ENCODE results near the gene ARID4B. TPM values are rescaled to one million over a fixed set of nuclear protein-coding genes. Genes with fewer than 3 reads are reported as not detected.
"Not testable (repeated sequence)": the region's sequence is repeated elsewhere in the genome, so short reads cannot be mapped to it uniquely, and the experiment has no call there.

ARID4B gene
- total RNA-seq, 1 experiment from 2014 or later: 17.6 TPM

DNA sequence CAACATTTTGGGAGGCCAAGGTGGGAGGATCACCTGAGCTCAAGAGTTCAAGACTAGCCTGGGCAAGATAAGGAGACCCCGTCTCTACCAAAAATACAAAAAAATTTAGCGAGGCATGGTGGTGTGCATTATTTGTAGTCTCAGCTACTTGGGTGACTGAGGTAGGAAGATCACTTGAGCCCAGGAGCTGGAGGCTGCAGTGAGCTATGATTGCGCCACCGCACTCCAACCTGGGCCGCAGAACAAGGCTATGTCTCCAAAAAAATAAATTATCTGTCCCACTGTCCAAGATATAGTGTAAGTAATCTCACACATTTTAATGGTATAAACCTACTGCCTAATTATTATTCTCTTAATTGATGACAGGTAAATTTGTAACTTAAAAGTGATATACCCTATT lies 12.8 kb downstream of the ARID4B start:
- TF ChIP-seq, protein P1, sequence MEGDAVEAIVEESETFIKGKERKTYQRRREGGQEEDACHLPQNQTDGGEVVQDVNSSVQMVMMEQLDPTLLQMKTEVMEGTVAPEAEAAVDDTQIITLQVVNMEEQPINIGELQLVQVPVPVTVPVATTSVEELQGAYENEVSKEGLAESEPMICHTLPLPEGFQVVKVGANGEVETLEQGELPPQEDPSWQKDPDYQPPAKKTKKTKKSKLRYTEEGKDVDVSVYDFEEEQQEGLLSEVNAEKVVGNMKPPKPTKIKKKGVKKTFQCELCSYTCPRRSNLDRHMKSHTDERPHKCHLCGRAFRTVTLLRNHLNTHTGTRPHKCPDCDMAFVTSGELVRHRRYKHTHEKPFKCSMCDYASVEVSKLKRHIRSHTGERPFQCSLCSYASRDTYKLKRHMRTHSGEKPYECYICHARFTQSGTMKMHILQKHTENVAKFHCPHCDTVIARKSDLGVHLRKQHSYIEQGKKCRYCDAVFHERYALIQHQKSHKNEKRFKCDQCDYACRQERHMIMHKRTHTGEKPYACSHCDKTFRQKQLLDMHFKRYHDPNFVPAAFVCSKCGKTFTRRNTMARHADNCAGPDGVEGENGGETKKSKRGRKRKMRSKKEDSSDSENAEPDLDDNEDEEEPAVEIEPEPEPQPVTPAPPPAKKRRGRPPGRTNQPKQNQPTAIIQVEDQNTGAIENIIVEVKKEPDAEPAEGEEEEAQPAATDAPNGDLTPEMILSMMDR (conservative IDR thresholded peaks at IDR 0.05; ENCODE audit: low read depth, low read length): no peak
- no peak for TF ChIP-seq EZH2 (IDR thresholded peaks at IDR 0.05; ENCODE audit: borderline replicate concordance, low read depth, low read length, poor library complexity, severe bottlenecking)
- DNase-seq (ENCODE audit: low spot score): no peak
- H3K4me3 ChIP-seq (ENCODE audit: low read depth, low read length, poor library complexity, severe bottlenecking): no peak overlapping the region
- no TSS peak for BruUV-seq (replicated peaks)
- no peaks in the 10 kb centered on the region for H3K9me3 ChIP-seq (ENCODE audit: low read depth, low read length, poor library complexity, severe bottlenecking)
- ChIA-PET POLR2A (ENCODE audit: low non-redundant PET) (no interaction called here), CTCF (no interaction called here)
- no peak overlapping the region for H3K27ac ChIP-seq (ENCODE audit: low read depth, low read length, poor library complexity, severe bottlenecking)
- H3K27me3 ChIP-seq (replicated peaks; ENCODE audit: insufficient read depth, low read depth, low read length, poor library complexity): no peaks in the 10 kb centered on the region
- intact Hi-C loops (cut with micrococcal nuclease; ENCODE audit: unreplicated experiment): no loop called here
- H3K36me3 ChIP-seq (ENCODE audit: insufficient read depth, low read length, poor library complexity, severe bottlenecking): no peaks in the 10 kb centered on the region
- H3K4me1 ChIP-seq (ENCODE audit: insufficient read depth, low read length, poor library complexity, severe bottlenecking): peaks cover 6% of the 10 kb centered on the region

GRCh38 chr1:235313931-235314678 lies 13.9 kb downstream of the ARID4B start:
- intact Hi-C loops (cut with micrococcal nuclease; ENCODE audit: unreplicated experiment): no loop called here
- ChIA-PET CTCF (interaction anchor here (0.6 kb wide), 1 partner anchor 13 kb away, joined by 4 read pairs; no protein-coding TSS in a partner anchor), POLR2A (ENCODE audit: low non-redundant PET) (no interaction called here)
- DNase-seq (ENCODE audit: low spot score): no peak
- no TSS peak for BruUV-seq (replicated peaks)
- H3K27ac ChIP-seq (ENCODE audit: low read depth, low read length, poor library complexity, severe bottlenecking): no peak overlapping the region
- H3K9me3 ChIP-seq (ENCODE audit: low read depth, low read length, poor library complexity, severe bottlenecking): no peaks in the 10 kb centered on the region
- H3K4me3 ChIP-seq (ENCODE audit: low read depth, low read length, poor library complexity, severe bottlenecking): no peak overlapping the region
- no peak for TF ChIP-seq EZH2 (IDR thresholded peaks at IDR 0.05; ENCODE audit: borderline replicate concordance, low read depth, low read length, poor library complexity, severe bottlenecking)
- TF ChIP-seq, protein P1 (conservative IDR thresholded peaks at IDR 0.05; ENCODE audit: low read depth, low read length): no peak
- peaks cover 6% of the 10 kb centered on the region for H3K4me1 ChIP-seq (ENCODE audit: insufficient read depth, low read length, poor library complexity, severe bottlenecking)
- no peaks in the 10 kb centered on the region for H3K36me3 ChIP-seq (ENCODE audit: insufficient read depth, low read length, poor library complexity, severe bottlenecking)
- H3K27me3 ChIP-seq (replicated peaks; ENCODE audit: insufficient read depth, low read depth, low read length, poor library complexity): no peaks in the 10 kb centered on the region

- no peak overlapping the region for H3K27ac ChIP-seq (ENCODE audit: low read depth, low read length, poor library complexity, severe bottlenecking)
- no peak for DNase-seq (ENCODE audit: low spot score)
- peaks cover 6% of the 10 kb centered on the region for H3K4me1 ChIP-seq (ENCODE audit: insufficient read depth, low read length, poor library complexity, severe bottlenecking)
- POLR2A ChIA-PET (ENCODE audit: low non-redundant PET): no interaction called here
- intact Hi-C loops (cut with micrococcal nuclease; ENCODE audit: unreplicated experiment): no loop called here
- H3K27me3 ChIP-seq (replicated peaks; ENCODE audit: insufficient read depth, low read depth, low read length, poor library complexity): no peaks in the 10 kb centered on the region
- TF ChIP-seq EZH2 (IDR thresholded peaks at IDR 0.05; ENCODE audit: borderline replicate concordance, low read depth, low read length, poor library complexity, severe bottlenecking): no peak
- TF ChIP-seq, protein P1 (conservative IDR thresholded peaks at IDR 0.05; ENCODE audit: low read depth, low read length): no peak
- no peaks in the 10 kb centered on the region for H3K9me3 ChIP-seq (ENCODE audit: low read depth, low read length, poor library complexity, severe bottlenecking)
- no TSS peak for BruUV-seq (replicated peaks)
- H3K4me3 ChIP-seq (ENCODE audit: low read depth, low read length, poor library complexity, severe bottlenecking): no peak overlapping the region
- H3K36me3 ChIP-seq (ENCODE audit: insufficient read depth, low read length, poor library complexity, severe bottlenecking): no peaks in the 10 kb centered on the region
- CTCF ChIA-PET: no interaction called here
Measured at GRCh38 chr1:235313262-235313661, 14.7 kb downstream of the ARID4B start.

DNA sequence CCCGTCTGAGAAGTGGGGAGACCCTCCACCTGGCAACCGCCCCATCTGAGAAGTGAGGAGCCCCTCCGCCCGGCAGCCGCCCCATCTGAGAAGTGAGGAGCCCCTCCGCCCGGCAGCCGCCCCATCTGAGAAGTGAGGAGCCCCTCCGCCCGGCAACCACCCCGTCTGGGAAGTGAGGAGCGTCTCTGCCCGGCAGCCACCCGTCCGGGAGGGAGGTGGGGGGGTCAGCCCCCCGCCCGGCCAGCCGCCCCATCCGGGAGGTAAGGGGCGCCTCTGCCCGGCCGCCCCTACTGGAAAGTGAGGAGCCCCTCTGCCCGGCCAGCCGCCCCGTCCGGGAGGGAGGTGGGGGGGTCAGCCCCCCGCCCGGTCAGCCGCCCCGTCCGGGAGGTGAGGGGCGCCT lies 18.8 kb downstream of the ARID4B start:
- DNase-seq (ENCODE audit: low spot score); BruUV-seq (replicated peaks); H3K4me3 ChIP-seq (ENCODE audit: low read depth, low read length, poor library complexity, severe bottlenecking); CTCF ChIA-PET; POLR2A ChIA-PET (ENCODE audit: low non-redundant PET); H3K36me3 ChIP-seq (ENCODE audit: insufficient read depth, low read length, poor library complexity, severe bottlenecking); H3K9me3 ChIP-seq (ENCODE audit: low read depth, low read length, poor library complexity, severe bottlenecking); intact Hi-C loops (cut with micrococcal nuclease; ENCODE audit: unreplicated experiment); H3K27me3 ChIP-seq (replicated peaks; ENCODE audit: insufficient read depth, low read depth, low read length, poor library complexity); H3K27ac ChIP-seq (ENCODE audit: low read depth, low read length, poor library complexity, severe bottlenecking): not testable (repeated sequence)
- peaks cover 10% of the 10 kb centered on the region for H3K4me1 ChIP-seq (ENCODE audit: insufficient read depth, low read length, poor library complexity, severe bottlenecking)

Data from A673 (cell line).